H54 (cell line): ENCODE measurements around the gene EPB41.
"Not testable (repeated sequence)": the region's sequence is repeated elsewhere in the genome, so short reads cannot be mapped to it uniquely, and the experiment has no call there.

Source experiments
- DNase-seq: peaks from one replicate; pipeline ENCODE4 v3.0.0; 2011; ENCODE audit warnings: low spot score, mixed read lengths; ENCODE audit not compliant: insufficient read length
- FAIRE-seq: peaks from 3 replicates; lab custom pipeline; 2011; peaks lifted over from hg19 to GRCh38; lab: Jason Lieb, UNC
- POLR2A ChIP-seq: IDR thresholded peaks from 2 replicates; pipeline ENCODE4 v1.6.1; 2011; ENCODE audit warnings: low read depth, mild to moderate bottlenecking, low read length

EPB41 gene

DNA sequence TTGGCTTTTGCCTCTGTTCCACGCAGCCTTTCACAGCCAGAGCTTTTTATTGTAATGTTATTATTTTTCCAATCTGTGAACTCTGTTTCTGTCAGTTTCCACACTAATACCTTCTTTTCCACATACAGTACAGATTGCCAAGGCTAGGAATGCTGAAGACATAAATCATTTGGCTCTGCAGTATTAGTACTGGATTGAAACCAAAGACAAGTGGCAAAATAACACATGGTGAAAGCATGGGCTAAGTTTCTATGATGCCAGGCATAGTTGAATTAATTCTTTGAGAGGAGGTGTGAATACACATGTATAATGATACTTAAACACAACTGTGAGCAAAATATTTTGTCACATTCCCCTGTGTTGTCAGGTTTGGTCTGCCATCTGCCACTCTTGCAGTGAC is 135.8 kb downstream of the EPB41 start:
- no peak for DNase-seq
- no peak for FAIRE-seq
- TF ChIP-seq POLR2A, result no peak

DNA sequence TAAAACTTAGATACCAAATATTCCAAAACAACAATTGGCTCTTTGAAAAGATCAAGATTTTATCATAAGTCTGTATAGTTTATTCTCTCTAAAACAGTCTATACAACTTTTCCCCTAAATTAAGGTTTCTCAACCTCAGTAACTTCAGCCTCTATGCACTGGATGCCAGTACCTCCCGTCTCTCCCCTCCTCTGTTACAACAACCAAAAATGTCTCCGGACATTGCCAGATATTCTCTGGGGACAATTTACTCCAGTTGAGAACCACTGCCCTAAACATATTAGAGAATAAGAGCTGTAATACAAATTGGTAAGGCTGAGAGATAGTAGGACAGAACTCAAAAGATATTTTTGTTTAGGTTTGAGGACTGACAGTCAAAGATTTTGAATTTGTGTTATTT is 137.7 kb downstream of the EPB41 start:
- TF ChIP-seq POLR2A, result no peak
- no peak for DNase-seq
- FAIRE-seq, result no peak

DNA sequence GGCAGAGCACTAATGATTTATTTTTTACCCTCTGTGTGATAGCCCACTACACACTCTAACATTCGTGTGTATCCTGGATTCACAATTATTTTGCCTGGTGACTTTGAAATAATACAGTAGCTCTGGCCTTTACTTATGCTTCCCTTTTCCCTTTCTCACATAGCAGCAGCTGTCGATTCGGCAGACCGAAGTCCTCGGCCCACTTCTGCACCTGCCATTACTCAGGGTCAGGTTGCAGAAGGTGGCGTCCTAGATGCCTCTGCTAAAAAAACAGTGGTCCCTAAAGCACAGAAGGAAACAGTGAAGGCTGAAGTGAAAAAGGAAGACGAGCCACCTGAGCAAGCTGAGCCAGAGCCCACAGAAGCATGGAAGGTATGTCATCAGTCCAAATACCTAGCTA is 138.6 kb downstream of the EPB41 start:
- no peak for FAIRE-seq
- no peak for TF ChIP-seq POLR2A
- DNase-seq, result no peak

DNA sequence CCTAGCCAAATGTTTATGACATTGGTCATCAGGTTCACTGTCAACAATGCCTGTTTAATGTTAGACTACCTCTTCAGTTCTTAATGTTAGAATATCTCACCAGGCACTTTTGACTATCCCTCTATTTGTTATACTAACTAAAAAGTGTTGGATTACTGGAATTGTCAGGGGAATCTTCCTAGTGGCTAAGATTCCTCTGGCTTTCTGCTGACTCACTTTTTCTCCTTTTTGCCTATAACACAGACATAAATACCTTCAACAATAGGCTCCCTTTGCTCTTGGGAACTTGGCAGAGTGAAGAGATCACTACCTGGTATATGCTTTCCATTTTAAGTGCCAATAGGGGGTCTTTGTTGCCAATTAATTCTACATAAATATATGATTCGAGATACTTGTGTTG is 140.8 kb downstream of the EPB41 start:
- FAIRE-seq (no peak), DNase-seq (no peak)
- TF ChIP-seq POLR2A, result no peak

DNA sequence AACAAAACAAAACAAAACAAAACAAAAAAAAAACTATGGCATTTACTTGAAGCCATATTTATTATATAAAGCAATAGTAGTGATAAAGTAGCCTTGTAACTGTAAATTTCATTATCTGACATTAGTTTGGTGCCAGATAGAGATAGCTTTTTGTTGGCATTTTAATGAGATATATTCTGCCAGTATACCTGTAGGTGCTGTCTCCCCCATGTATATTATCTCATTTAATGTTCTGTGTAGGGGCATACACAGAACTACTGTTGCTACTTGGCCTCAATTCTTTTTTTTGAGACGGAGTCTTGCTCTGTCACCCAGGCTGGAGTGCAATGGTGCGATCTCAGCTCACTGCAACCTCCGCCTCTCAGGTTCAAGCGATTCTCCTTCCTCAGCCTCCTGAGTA is 141.9 kb downstream of the EPB41 start:
- no peak for DNase-seq
- TF ChIP-seq POLR2A, result no peak
- FAIRE-seq, result no peak

DNA sequence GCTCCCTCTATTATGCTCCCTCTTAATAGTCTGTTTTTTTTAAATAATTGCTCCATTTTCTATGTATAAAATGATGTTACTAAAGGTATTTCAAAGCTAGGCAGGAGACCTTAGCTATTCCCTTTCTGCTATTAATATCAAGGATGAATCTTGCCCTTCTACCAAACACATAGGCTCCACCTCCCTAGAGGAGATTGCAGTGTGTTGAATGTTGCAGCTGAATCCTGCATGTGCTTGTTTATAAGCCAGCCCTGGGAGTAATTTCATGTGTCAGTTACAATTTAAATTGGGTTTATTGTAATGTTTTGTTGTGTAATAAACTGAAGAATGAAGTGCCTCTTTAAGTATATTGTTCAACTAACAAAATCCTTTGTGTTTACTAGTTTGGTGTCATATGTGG is 143.3 kb downstream of the EPB41 start:
- FAIRE-seq (no peak), DNase-seq (no peak)
- no peak for TF ChIP-seq POLR2A

DNA sequence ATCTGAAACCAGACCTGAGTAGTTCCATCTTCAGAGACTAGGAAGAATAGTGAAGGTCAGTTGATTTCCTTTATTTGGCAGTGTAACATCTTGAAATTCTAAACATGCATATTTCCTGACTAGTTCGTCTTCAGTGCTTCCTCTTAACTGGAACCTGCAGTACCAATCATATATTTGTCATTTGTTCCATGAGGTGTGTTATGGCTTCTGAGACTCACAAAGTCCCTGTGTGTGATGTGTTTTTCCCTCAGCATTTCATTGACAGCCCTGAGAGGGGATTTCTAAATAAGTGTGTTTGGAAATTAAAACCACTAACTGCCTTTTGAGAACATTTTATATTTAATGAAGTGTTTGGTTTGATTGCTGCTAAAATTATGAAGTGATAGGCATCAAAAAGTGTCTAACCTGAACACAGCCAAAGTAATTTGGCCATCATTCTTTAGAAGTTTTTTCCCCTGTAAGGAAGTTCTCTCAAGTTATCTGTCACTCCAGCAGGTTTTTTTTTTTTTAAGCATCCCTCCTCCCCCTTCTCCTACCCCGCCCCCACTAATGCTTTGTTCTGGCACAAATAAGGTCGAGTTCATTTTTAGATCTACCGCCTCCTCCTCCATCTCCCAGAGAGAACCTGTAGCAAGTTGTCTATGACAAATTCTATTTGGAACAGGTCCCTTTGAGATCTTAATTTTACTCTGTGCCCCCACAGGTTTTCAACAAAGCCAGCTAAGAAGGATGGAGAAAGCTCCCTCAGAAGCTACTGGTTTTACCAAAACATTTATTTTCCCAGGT is 148.0 kb downstream of the EPB41 start:
- FAIRE-seq (no peak), DNase-seq (no peak)
- no peak for TF ChIP-seq POLR2A

DNA sequence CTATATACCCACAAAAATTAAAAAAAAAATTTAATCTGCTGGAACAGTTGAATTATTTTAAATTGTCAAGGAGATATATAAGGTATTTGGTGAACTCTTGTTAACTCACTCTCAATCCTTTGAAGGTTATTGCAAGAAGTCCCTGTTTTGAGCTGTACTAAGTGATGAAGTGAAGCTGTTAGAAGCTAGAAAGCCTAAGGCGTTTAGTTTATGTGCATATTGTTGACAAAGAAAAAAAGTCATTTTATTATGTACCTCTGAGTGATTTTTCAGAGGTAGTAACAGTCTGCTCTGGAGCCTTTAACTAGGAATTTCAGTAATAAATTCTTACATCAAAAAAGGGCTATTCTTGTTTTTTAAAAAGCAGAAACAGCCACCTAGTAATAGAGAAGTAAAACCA is 149.7 kb downstream of the EPB41 start:
- DNase-seq (no peak), FAIRE-seq (no peak)
- TF ChIP-seq POLR2A, result no peak

DNA sequence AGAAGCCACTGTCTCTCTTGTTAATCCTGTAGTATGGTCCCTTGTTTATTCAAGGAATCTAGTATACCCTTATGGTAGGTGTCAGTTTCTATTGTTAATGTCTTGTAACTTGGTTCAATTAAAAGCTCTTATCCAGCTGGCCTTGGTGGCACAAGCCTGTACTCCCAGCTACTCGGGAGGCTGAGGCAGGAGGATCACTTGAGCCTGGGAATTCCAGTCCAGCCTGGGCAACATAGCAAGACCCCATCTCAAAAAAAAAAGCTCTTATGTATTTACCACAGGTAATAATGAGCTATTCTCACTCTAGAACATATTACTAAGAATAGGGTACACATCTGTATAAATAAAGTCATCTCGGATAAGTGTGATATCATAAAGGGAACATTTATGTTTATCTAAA is 162.8 kb downstream of the EPB41 start:
- FAIRE-seq, result no peak
- no peak for DNase-seq
- no peak for TF ChIP-seq POLR2A

DNA sequence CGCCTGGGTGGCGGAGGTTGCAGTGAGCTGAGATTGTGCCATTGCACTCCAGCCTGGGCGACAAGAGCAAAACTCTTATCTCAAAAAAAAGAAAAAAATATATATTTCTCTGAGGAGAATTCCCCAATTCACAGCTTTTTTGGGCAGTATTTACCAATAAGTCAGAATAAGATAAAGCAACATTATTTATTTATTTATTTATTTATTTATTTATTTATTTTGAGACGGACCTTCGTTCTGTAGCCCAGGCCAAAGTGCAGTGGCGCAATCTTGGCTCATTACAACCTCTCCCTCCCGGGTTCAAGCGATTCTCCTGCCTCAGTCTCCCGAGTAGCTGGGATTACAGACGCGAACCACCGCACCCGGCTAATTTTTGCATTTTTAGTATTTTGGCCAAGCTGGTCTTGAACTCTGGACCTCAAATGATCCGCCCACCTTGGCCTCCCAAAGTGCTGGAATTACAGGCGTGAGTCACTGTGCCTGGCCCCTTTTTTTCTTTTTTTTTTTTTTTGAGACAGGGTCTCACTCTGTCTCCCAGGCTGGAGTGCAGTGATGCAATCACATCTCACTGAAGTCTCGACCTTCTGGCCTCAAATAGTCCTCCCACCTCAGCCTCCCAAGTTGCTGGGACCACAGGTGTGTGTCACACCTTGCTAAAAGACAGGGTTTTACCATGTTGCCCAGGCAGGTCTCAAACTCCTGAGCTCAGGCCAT is 165.7 kb downstream of the EPB41 start:
- not testable (repeated sequence) for DNase-seq, FAIRE-seq

DNA sequence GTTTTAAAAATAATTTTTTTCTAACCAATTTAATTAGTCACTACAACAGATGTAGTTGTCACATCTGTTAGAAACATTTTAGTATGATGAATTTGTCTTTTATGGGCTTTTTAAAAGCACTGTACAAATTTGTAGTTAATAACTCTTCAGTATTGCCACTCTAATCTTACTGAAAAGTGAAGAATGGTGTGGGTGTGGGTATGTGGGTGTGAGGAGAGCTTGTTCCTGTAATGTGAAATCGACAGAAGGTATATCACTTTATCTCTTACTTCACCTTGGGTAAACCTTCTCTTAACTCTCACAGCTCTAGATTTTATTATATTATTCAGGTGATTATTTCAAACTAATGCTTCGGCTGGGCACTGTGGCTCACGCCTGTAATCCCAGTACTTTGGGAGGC is 166.8 kb downstream of the EPB41 start:
- DNase-seq (no peak), FAIRE-seq (no peak)
- no peak for TF ChIP-seq POLR2A

DNA sequence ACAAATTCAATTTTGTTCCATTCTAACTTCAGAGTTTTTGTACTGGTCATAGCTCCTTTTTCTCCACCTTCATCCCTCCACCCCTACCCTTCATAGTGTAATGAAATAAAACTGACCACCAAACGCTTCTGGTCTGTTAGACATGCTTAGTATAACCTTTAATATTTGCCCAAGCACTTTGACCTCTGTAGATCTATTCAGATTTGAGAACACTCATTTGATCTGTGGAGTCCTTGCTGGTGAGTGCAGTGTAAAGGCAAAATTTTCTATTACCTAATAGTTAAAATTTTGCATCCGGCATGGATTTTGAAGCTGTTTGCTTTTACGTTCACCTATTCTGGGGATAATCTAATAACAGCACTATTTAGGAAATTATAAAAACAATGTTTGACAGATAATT is 168.2 kb downstream of the EPB41 start:
- DNase-seq (no peak), FAIRE-seq (no peak)
- TF ChIP-seq POLR2A, result no peak

DNA sequence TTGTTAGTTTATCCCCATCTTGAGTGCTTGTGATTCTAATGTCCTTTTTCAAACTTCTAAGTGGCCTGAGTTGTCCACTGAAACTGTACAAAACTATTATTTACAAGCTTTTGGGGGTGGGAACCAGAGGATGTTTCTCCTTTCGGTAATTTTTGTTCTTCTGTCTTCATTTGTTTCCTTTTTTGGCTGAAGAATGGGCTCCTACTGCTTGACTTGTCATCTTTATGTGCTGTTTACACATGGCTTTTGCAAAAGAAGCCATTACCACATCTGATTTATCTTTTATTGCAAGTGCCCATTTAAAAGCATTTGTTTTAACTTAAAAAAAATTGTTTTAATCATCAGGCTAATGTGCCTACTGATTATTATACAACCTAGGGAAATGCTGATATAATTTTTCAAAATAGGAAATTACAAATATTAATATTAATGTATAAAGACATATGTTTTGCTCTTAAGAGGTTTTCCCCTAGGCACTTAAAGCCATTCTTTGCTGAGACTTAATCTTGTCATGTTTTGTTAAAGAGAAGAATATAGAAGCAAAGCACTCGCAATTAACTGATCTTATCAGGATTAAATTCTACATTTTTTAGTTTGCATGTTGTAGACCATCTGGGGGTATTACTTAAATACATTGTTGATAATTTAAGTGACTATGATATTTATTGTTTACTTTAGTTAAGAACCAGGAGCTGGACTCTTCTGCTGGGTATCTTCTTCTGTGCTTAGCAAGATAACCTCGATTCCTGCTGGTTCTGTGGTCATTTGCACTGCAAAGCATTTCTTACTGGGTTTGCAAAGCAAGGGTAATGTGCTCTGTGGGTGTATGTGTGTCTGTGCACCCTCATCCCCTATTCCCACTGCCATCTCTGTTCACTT is 169.2 kb downstream of the EPB41 start:
- FAIRE-seq (no peak), DNase-seq (no peak)
- TF ChIP-seq POLR2A, result no peak

DNA sequence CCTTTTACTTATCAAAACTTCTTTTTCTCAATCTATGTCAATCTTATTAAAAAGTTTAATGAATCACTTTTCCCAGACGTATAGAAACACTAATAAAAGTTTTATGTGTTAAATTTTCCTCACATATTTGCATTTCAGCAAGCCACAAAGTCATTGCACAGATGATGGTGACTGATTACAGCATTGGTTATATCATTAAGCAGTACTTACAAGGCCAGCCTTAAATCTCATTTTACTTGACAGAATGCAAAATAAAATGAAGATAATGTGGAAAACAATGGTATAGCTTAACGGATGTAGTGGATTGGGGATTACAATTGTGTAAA is 169.8 kb downstream of the EPB41 start:
- DNase-seq, result no peak
- FAIRE-seq, result no peak
- TF ChIP-seq POLR2A, result no peak
